ENCODE results near the gene TBX1. TPM values are rescaled to one million over a fixed set of nuclear protein-coding genes. Genes with fewer than 3 reads are reported as not detected.

TBX1 gene
- total RNA-seq, 1 donor from 2014 or later = 0.56 TPM

- peaks cover 3% of the 10 kb centered on the region for H3K4me1 Mint-ChIP-seq (ENCODE audit: unreplicated experiment)
- peaks cover 4% of the 10 kb centered on the region for H3K36me3 Mint-ChIP-seq (ENCODE audit: low read depth, unreplicated experiment)
- H3K4me3 Mint-ChIP-seq (ENCODE audit: unreplicated experiment) = no peak overlapping the region
- H3K27me3 Mint-ChIP-seq (ENCODE audit: unreplicated experiment) = peaks cover 2% of the 10 kb centered on the region
- H3K27ac Mint-ChIP-seq (ENCODE audit: unreplicated experiment) = no peak overlapping the region
- DNase-seq (ENCODE audit: low spot score) = no peak
- no peak for TF ChIP-seq CTCF (IDR thresholded peaks at IDR 0.05; ENCODE audit: unreplicated experiment)
- H3K9me3 Mint-ChIP-seq (ENCODE audit: unreplicated experiment) = no peaks in the 10 kb centered on the region
These were observed 40.9 kb downstream of the TBX1 start for GRCh38 chr22:19801340-19802000.

GRCh38 chr22:19802001-19802893 lies 41.7 kb downstream of the TBX1 start:
- Mint-ChIP-seq H3K36me3 (ENCODE audit: low read depth, unreplicated experiment) (peaks cover 4% of the 10 kb centered on the region), H3K27ac (ENCODE audit: unreplicated experiment) (no peak overlapping the region), H3K4me3 (ENCODE audit: unreplicated experiment) (no peak overlapping the region), H3K4me1 (ENCODE audit: unreplicated experiment) (peaks cover 3% of the 10 kb centered on the region), H3K27me3 (ENCODE audit: unreplicated experiment) (peaks cover 2% of the 10 kb centered on the region), H3K9me3 (ENCODE audit: unreplicated experiment) (no peaks in the 10 kb centered on the region)
- DNase-seq (ENCODE audit: low spot score) = no peak
- no peak for TF ChIP-seq CTCF (IDR thresholded peaks at IDR 0.05; ENCODE audit: unreplicated experiment)

- Mint-ChIP-seq H3K9me3 (ENCODE audit: unreplicated experiment) (no peaks in the 10 kb centered on the region), H3K36me3 (ENCODE audit: low read depth, unreplicated experiment) (peaks cover 4% of the 10 kb centered on the region), H3K4me1 (ENCODE audit: unreplicated experiment) (peaks cover 3% of the 10 kb centered on the region), H3K4me3 (ENCODE audit: unreplicated experiment) (no peak overlapping the region), H3K27me3 (ENCODE audit: unreplicated experiment) (peaks cover 4% of the 10 kb centered on the region), H3K27ac (ENCODE audit: unreplicated experiment) (no peak overlapping the region)
- no peak for TF ChIP-seq CTCF (IDR thresholded peaks at IDR 0.05; ENCODE audit: unreplicated experiment)
- DNase-seq (ENCODE audit: low spot score) = no peak
These were observed 42.5 kb downstream of the TBX1 start for GRCh38 chr22:19802894-19803735.

- DNase-seq (ENCODE audit: low spot score) = no peak
- H3K36me3 Mint-ChIP-seq (ENCODE audit: low read depth, unreplicated experiment) = peaks cover 4% of the 10 kb centered on the region
- peaks cover 3% of the 10 kb centered on the region for H3K4me1 Mint-ChIP-seq (ENCODE audit: unreplicated experiment)
- no peaks in the 10 kb centered on the region for H3K9me3 Mint-ChIP-seq (ENCODE audit: unreplicated experiment)
- no peak overlapping the region for H3K27ac Mint-ChIP-seq (ENCODE audit: unreplicated experiment)
- peaks cover 4% of the 10 kb centered on the region for H3K27me3 Mint-ChIP-seq (ENCODE audit: unreplicated experiment)
- no peak overlapping the region for H3K4me3 Mint-ChIP-seq (ENCODE audit: unreplicated experiment)
- TF ChIP-seq CTCF (IDR thresholded peaks at IDR 0.05; ENCODE audit: unreplicated experiment) = no peak
These were observed 43.2 kb downstream of the TBX1 start for GRCh38 chr22:19803736-19804267.

All from endothelial cell (in vitro differentiated cells).